ENCODE results near the gene SKIC8.

The SKIC8 gene

GRCh38 chr15:78259232-78259631 lies 40.2 kb downstream of the SKIC8 start:
- in situ Hi-C loops (cut with MboI; ENCODE audit: low sequenced_read_pairs) = no loop called here

- in situ Hi-C loops (cut with MboI; ENCODE audit: low sequenced_read_pairs) = no loop called here
These were observed 41.7 kb downstream of the SKIC8 start for GRCh38 chr15:78257681-78258080.

DNA sequence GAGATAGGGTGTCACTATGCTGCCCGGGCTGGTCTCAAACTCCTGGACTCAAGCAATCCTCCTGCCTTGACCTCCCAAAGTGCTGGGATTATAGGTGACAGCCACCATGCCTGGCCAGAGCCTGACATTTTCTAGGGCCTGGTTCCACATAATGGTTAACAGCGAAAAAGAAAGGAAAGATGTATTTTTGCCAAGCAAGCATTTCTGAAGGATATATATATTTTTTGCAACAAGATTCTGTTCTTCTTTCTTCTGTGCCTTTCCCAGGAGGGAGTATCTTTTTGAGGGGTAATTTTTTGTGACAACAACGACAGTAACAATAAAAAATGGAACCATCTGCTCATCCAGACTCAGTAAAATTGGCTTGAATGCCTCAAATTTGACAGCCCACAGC lies 43.4 kb downstream of the SKIC8 start:
- in situ Hi-C loops (cut with MboI; ENCODE audit: low sequenced_read_pairs) = no loop called here

GRCh38 chr15:78255421-78256043 lies 43.9 kb downstream of the SKIC8 start:
- in situ Hi-C loops (cut with MboI; ENCODE audit: low sequenced_read_pairs) = no loop called here

DNA sequence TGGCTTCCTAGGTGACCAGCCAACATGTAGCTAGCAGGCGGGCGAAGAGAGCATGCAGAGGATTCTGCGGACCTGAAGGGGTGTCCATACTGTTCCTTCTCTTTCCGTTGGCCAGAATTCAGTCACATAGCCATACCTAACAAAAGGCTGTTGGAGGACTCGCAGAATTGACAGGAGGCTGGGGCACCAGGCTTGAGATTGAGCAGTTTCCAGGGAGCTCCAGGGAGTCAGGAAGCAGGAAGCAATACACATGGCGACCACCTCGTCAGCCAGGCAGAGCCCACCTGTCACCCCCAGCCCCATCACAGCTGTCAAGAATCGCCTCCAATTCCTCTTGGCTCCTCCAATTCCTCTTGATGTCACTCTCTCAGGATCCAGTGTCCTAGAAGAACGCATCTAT lies 48.3 kb downstream of the SKIC8 start:
- in situ Hi-C loops (cut with MboI; ENCODE audit: low sequenced_read_pairs) = no loop called here

GRCh38 chr15:78249131-78249530 lies 50.3 kb downstream of the SKIC8 start:
- in situ Hi-C loops (cut with MboI; ENCODE audit: low sequenced_read_pairs) = loop anchor here (25.0 kb wide), 1 partner anchor 287 kb away; no protein-coding TSS in a partner anchor

DNA sequence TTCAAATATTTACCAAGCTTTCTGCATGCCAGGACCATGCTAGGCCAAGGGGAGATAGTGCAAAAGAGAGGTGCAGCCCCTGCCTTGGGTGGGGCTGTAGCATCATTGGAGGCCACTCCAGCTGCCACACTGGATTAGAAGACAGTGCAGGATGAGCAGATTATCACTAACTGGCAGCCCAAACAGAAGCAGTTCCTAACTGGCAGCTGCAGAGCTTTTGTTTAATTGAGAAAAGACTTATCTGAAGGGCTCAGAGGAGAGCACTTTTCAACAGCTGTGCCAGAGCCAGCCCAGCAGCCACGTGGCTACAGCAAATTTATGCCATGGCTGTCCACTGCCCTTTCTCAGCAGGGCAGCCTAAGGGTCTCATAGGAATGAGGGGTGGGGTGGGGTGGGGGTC lies 51.5 kb downstream of the SKIC8 start:
- in situ Hi-C loops (cut with MboI; ENCODE audit: low sequenced_read_pairs) = loop anchor here (25.0 kb wide), 1 partner anchor 286 kb away; no protein-coding TSS in a partner anchor

DNA sequence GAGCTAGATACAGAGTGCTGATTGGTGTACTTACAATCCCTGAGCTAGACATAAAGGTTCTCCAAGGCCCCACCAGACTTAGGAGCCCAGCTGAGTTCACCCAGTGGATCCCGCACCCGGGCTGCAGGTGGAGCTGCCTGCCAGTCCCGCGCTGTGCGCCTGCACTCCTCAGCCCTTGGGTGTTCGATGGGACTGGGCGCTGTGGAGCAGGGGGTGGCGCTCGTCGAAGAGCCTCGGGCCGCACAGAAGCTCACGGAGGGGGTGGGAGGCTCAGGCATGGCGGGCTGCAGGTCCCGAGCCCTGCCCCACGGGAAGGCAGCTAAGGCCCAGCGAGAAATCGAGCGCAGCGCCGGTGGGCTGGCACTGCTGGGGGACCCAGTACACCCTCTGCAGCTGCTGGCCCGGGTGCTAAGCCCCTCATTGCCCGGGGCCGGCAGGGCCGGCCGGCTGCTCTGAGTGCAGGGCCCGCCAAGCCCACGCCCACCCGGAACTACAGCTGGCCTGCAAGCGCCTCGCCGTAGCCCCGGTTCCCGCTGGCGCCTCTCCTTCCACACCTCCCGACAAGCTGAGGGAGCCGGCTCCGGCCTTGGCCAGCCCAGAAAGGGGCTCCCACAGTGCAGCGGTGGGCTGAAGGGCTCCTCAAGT lies 53.3 kb downstream of the SKIC8 start:
- in situ Hi-C loops (cut with MboI; ENCODE audit: low sequenced_read_pairs) = loop anchor here (25.0 kb wide), 1 partner anchor 284 kb away; no protein-coding TSS in a partner anchor

DNA sequence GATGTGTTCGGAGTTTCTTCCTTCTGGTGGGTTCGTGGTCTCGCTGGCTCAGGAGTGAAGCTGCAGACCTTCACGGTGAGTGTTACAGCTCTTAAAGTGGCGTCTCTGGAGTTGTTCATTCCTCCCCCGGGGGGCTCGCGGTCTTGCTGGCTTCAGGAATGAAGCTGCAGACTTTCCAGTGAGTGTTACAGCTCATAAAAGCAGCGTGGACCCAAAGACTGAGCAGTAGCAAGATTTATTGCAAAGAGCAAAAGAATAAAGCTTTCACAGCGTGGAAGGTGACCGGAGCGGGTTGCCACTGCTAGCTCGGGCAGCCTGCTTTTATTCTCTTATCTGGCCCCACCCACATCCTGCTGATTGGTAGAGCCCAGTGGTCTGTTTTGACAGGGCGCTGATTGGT lies 54.0 kb downstream of the SKIC8 start:
- in situ Hi-C loops (cut with MboI; ENCODE audit: low sequenced_read_pairs) = loop anchor here (25.0 kb wide), 1 partner anchor 283 kb away; no protein-coding TSS in a partner anchor

DNA sequence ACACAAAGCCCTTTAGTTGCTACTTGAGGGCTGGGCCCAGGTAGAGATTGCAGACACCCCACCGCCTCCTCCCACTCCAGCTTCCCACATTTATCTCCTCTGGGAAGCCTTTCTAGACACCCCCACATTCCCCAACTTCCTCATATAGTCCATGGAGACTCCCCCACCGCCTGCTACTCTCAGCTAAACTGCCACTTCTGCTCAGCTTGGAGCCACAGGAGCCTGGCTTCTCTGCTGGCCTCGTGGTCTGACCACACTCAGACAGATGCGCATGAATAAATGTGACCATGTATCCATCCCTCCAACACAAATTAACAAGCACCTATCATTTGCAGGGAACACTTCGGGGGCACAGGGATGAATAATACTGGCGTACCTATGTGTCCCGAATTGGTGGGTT lies 54.5 kb downstream of the SKIC8 start:
- in situ Hi-C loops (cut with MboI; ENCODE audit: low sequenced_read_pairs) = loop anchor here (5.0 to 25.0 kb wide), 2 partner anchors 133 to 283 kb away; no protein-coding TSS in a partner anchor

GRCh38 chr15:78244101-78244500 lies 55.3 kb downstream of the SKIC8 start:
- in situ Hi-C loops (cut with MboI; ENCODE audit: low sequenced_read_pairs) = loop anchor here (5.0 to 25.0 kb wide), 2 partner anchors 132 to 282 kb away; no protein-coding TSS in a partner anchor

DNA sequence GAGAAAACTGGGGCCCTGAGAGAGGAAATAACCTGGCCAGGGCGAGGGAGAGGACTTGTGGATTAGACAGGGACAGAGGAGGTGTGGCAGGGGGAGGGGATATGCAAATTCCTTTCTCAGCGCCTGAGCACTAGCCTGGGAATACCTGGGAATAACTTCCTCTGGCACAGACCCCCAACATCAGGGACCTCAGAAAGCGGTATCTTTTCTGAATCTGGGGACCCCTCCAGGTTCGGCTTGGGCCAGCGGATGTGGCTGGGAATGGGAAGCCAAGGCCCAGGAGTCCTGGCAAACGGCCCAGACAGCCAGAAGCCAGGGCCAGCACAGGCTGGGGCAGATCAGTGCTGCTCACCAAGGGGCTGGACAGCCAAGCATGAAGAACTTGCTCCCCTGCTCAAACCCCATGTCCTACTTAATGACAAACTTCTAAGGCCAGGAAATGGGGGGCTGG lies 55.9 kb downstream of the SKIC8 start:
- in situ Hi-C loops (cut with MboI; ENCODE audit: low sequenced_read_pairs) = loop anchor here (5.0 to 25.0 kb wide), 2 partner anchors 131 to 281 kb away; no protein-coding TSS in a partner anchor

DNA sequence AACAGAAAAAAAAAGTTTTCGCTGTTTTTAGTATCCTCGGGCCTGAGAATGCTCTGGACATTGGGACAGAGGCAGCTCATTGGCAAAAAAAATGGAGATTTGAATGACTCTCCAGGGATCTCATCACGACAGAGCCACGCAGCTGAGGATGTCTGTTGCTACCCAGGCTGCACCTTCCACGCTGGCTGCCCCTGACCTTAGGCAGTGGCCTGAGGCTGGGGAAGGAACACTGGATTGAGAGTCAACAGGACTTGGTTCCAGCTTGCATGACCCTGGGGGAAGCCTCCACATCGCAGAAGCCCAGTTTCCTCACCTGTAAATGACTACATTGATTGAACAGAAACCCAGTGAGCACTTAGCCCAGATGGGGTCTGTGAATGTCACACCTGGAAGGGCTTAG lies 56.4 kb downstream of the SKIC8 start:
- in situ Hi-C loops (cut with MboI; ENCODE audit: low sequenced_read_pairs) = loop anchor here (5.0 to 25.0 kb wide), 2 partner anchors 131 to 281 kb away; no protein-coding TSS in a partner anchor

GRCh38 chr15:78242128-78242527 lies 57.3 kb downstream of the SKIC8 start:
- in situ Hi-C loops (cut with MboI; ENCODE audit: low sequenced_read_pairs) = loop anchor here (5.0 to 25.0 kb wide), 2 partner anchors 130 to 280 kb away; no protein-coding TSS in a partner anchor

GRCh38 chr15:78241017-78241416 lies 58.4 kb downstream of the SKIC8 start:
- in situ Hi-C loops (cut with MboI; ENCODE audit: low sequenced_read_pairs) = loop anchor here (5.0 to 25.0 kb wide), 2 partner anchors 129 to 279 kb away; no protein-coding TSS in a partner anchor

GRCh38 chr15:78239811-78240210 lies 59.6 kb downstream of the SKIC8 start:
- in situ Hi-C loops (cut with MboI; ENCODE audit: low sequenced_read_pairs) = loop anchor here (5.0 to 25.0 kb wide), 2 partner anchors 128 to 278 kb away; no protein-coding TSS in a partner anchor

- in situ Hi-C loops (cut with MboI; ENCODE audit: low sequenced_read_pairs) = loop anchor here (25.0 kb wide), 1 partner anchor 275 kb away; no protein-coding TSS in a partner anchor
These were observed 62.3 kb downstream of the SKIC8 start for GRCh38 chr15:78237146-78237545.

DNA sequence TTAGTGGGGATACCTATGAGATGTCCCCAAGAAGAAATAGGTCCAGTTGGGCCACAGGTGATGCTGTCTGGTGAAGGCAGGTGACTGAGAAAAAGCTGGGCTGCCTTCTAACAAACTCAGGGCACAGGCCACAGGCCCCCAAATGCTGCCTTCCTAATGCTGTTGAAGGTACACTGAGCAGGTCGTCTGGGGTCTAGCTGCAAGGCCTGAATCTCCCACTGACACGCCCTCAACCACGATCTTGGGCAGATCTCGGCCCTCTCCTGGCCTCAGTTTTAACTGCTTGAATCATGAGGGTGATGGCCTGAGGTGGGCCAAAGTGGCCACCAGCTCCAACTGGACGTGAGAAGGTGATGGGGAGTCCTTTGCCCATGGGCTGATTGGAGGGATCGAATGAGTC lies 62.9 kb downstream of the SKIC8 start:
- in situ Hi-C loops (cut with MboI; ENCODE audit: low sequenced_read_pairs) = loop anchor here (25.0 kb wide), 1 partner anchor 274 kb away; no protein-coding TSS in a partner anchor

GRCh38 chr15:78234515-78235040 lies 64.8 kb downstream of the SKIC8 start, which contains the start of gene ACSBG1:
Gene ACSBG1 (minus strand): TSS chr15:78234565. CDS start chr15:78234501, 64 bp downstream.
- in situ Hi-C loops (cut with MboI; ENCODE audit: low sequenced_read_pairs) = loop anchor here (25.0 kb wide), 1 partner anchor 272 kb away; no protein-coding TSS in a partner anchor

DNA sequence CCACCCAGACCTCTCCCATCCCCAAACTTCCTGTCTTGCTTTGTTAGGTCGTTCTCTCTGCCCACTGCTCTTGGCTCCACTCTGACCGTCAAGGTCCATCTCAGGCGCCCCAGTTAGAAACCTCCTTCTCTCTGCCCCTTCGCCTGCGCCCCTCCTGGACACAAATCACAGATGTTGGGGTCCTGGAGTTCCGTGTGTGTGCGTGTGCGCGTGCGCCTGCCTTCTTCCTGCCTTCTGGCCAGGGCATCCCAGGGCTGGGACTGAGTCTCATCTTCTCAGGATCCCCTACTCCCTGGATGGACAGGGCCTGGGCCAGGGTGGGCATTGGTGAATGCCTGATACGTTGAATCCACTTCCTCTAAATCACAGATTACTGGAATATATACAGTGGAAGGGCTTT lies 65.9 kb downstream of the SKIC8 start:
- in situ Hi-C loops (cut with MboI; ENCODE audit: low sequenced_read_pairs) = loop anchor here (25.0 kb wide), 1 partner anchor 271 kb away; no protein-coding TSS in a partner anchor
